B cell (primary cell): ENCODE data around the gene RGL1. TPM values are rescaled to one million over a fixed set of nuclear protein-coding genes. Genes with fewer than 3 reads are reported as not detected.

Experiments used
- ATAC-seq: fragments of 200-7000 bp; cut with Tn5 transposase; one replicate; pipeline ENCODE4 v1.10.0; 2021; ENCODE audit warnings: low read depth, mild to moderate bottlenecking, moderate number of reproducible peaks, moderate library complexity
- CTCF ChIA-PET: fragments of 350-600 bp; sonication (Branson Sonifier 250); formaldehyde crosslinking; loops from one replicate; lab custom pipeline; 2021; ENCODE audit warnings: antibody characterized with exemption, inconsistent platforms; lab: Charles Lee
- POLR2A ChIA-PET: fragments of 350-600 bp; sonication (Branson Sonifier 250); formaldehyde crosslinking; loops from one replicate; lab custom pipeline; 2021; ENCODE audit warnings: antibody characterized with exemption; lab: Charles Lee
- DNase-seq: peaks from one replicate; pipeline ENCODE4 v3.0.0; 2013
- H2AFZ ChIP-seq: 2 replicates; pipeline ENCODE4 v1.6.1; 2012; ENCODE audit warnings: mild to moderate bottlenecking, low read depth, low read length; ENCODE audit not compliant: insufficient read depth, poor library complexity, severe bottlenecking
- H3K27ac ChIP-seq, 2 donors: 1 replicate in 1 of 2; 2 replicates in 1 of 2; pipeline ENCODE4 v1.5.1; 2012 to 2013; ENCODE audit warnings: low read length in 2 of 2, mild to moderate bottlenecking in 2 of 2, moderate library complexity in 1 of 2
- H3K27me3 ChIP-seq, 4 experiments: fragments of 200-600 bp in 1 of 4; sonication (generic) in 1 of 4; replicated peaks in 1 of 4; 1 replicate in 2 of 4; 2 replicates in 2 of 4; pipeline versions ENCODE4 v1.6.1 to v1.7.0; 2013 to 2016; ENCODE audit warnings: low read length in 3 of 4, mild to moderate bottlenecking in 2 of 4, mixed read lengths in 1 of 4, moderate library complexity in 1 of 4; ENCODE audit not compliant: insufficient read depth in 4 of 4, control insufficient read depth in 3 of 4; ENCODE audit errors: control extremely low read depth in 1 of 4
- H3K36me3 ChIP-seq, 2 experiments: replicated peaks in 1 of 2; 1 replicate in 1 of 2; 2 replicates in 1 of 2; pipeline versions ENCODE4 v1.6.1 to v1.7.1; 2013; ENCODE audit warnings: low read length in 1 of 2; ENCODE audit not compliant: insufficient read depth in 2 of 2, control insufficient read depth in 1 of 2; ENCODE audit errors: control extremely low read depth in 1 of 2, extremely low read depth in 1 of 2
- H3K4me1 ChIP-seq, 2 donors: fragments of 200-600 bp in 1 of 2; sonication (generic) in 1 of 2; 1 replicate in 1 of 2; 2 replicates in 1 of 2; pipeline versions ENCODE4 v1.5.1 to v1.6.1; 2013 to 2017; ENCODE audit warnings: low read length in 2 of 2; ENCODE audit not compliant: control insufficient read depth in 2 of 2, insufficient read depth in 2 of 2
- H3K4me2 ChIP-seq: replicated peaks from 2 replicates; pipeline ENCODE3; 2012; ENCODE audit warnings: mild to moderate bottlenecking, low read depth, low read length; ENCODE audit not compliant: poor library complexity, severe bottlenecking
- H3K4me3 ChIP-seq, 5 experiments: fragments of 200-600 bp in 1 of 5; sonication (generic) in 1 of 5; 1 replicate in 3 of 5; 2 replicates in 2 of 5; pipeline versions ENCODE4 v1.5.1 to v1.7.0; 2011 to 2016; ENCODE audit warnings: low read length in 4 of 5, mild to moderate bottlenecking in 4 of 5, low read depth in 2 of 5, control low read depth in 1 of 5, moderate library complexity in 1 of 5; ENCODE audit not compliant: insufficient read depth in 1 of 5; ENCODE audit errors: control extremely low read depth in 1 of 5, extremely low read depth in 1 of 5
- H3K79me2 ChIP-seq: fragments of 200-600 bp; sonication (generic); one replicate; pipeline ENCODE4 v1.6.0; 2016; ENCODE audit warnings: low read length; ENCODE audit not compliant: control insufficient read depth, insufficient read depth
- H3K9ac ChIP-seq: fragments of 200-600 bp; sonication (generic); 2 replicates; pipeline ENCODE4 v1.6.1; 2017; ENCODE audit warnings: mild to moderate bottlenecking, low read length, moderate library complexity
- H3K9me3 ChIP-seq, 3 donors: one replicate each; pipeline versions ENCODE4 v1.6.1 to v1.7.1; 2013; ENCODE audit warnings: low read length in 2 of 3; ENCODE audit not compliant: control insufficient read depth in 2 of 3, insufficient read depth in 1 of 3; ENCODE audit errors: control extremely low read depth in 1 of 3
- H4K20me1 ChIP-seq: 2 replicates; pipeline ENCODE4 v1.6.0; 2012; ENCODE audit warnings: mild to moderate bottlenecking, low read length; ENCODE audit not compliant: insufficient read depth, control insufficient read depth, poor library complexity, severe bottlenecking
- H3K27ac Mint-ChIP-seq: one replicate; pipeline ENCODE4 v1.8.0; 2021; ENCODE audit warnings: mixed read lengths
- H3K27me3 Mint-ChIP-seq: one replicate; pipeline ENCODE4 v1.8.0; 2021; ENCODE audit warnings: mixed read lengths
- H3K4me1 Mint-ChIP-seq: one replicate; pipeline ENCODE4 v1.8.0; 2021; ENCODE audit warnings: mixed read lengths
- H3K4me3 Mint-ChIP-seq: one replicate; pipeline ENCODE4 v1.8.0; 2021; ENCODE audit warnings: mixed read lengths
- H3K9me3 Mint-ChIP-seq: one replicate; pipeline ENCODE4 v1.8.0; 2022; ENCODE audit warnings: mixed read lengths; ENCODE audit not compliant: insufficient read depth
- CTCF ChIP-seq: fragments of 200-600 bp; IDR thresholded peaks from one replicate; pipeline ENCODE4 v1.8.0; 2022; ENCODE audit warnings: antibody characterized with exemption, mild to moderate bottlenecking
- EZH2 ChIP-seq: IDR thresholded peaks from 2 replicates; pipeline ENCODE4 v1.6.1; 2012; ENCODE audit warnings: borderline replicate concordance, low read depth, mild to moderate bottlenecking, moderate library complexity, low read length; ENCODE audit not compliant: insufficient read depth, poor library complexity, severe bottlenecking
- WGBS: methylation state at CpG from one replicate; pipeline ENCODE4 v1.1.5; 2013; ENCODE audit warnings: missing lambda C conversion rate; ENCODE audit not compliant: insufficient coverage; 5-methylcytosine and 5-hydroxymethylcytosine counted together
- intact Hi-C: fragments of 100-400 bp; cut with micrococcal nuclease; formaldehyde crosslinking; loops from one replicate; pipeline ENCODE4 v1.10.0; 2022
- polyA plus RNA-seq: library from polyadenylated mRNA; depleted of rRNA; stranded (reverse); fragments of >200 nt; gene quantifications from 2 replicates; pipeline ENCODE4 v1.2.3, GENCODE V29; 2012
- total RNA-seq, 2 donors: library from RNA; stranded (reverse); fragments of 120-200 nt in 1 of 2; gene quantifications; 1 replicate in 1 of 2; 2 replicates in 1 of 2; pipeline versions ENCODE4 v1.2.3 to v1.2.4, GENCODE V29; 2013 to 2022

RGL1 gene
- total and polyA plus RNA-seq, 2 donors (not counting 1 experiment from before 2014, with no cell fraction given): 0.09 to 1.1 TPM

GRCh38 chr1:183806675-183807074, 1.8 kb downstream of the RGL1 start:
- Mint-ChIP-seq H3K27ac (no peak overlapping the region), H3K27me3 (peaks cover 44% of the 10 kb centered on the region), H3K4me3 (no peak overlapping the region), H3K9me3 (peaks cover 3% of the 10 kb centered on the region), H3K4me1 (peaks cover 6% of the 10 kb centered on the region)
- ChIA-PET CTCF (no interaction called here), POLR2A (no interaction called here)
- no peak for TF ChIP-seq CTCF
- TF ChIP-seq EZH2: no peak
- intact Hi-C loops: no loop called here
- Histone ChIP-seq H3K9me3 (peaks cover under 1 to 8% (median 2%) of the 10 kb centered on the region in 3 donors), H3K36me3 (no peaks in the 10 kb centered on the region), H3K4me1 (peaks cover 6 to 10% of the 10 kb centered on the region in 2 donors), H3K4me3 (no peak overlapping the region), H3K27me3 (peaks cover 0 to 24% (median 5%) of the 10 kb centered on the region in 4 experiments), H3K9ac (no peak overlapping the region), H4K20me1 (no peaks in the 10 kb centered on the region), H3K4me2 (no peak overlapping the region), H3K79me2 (no peaks in the 10 kb centered on the region), H2AFZ (no peak overlapping the region), H3K27ac (no peak overlapping the region)
- no CpG with 5 or more reads among the region's 1 CpG for WGBS
- DNase-seq (no peak), ATAC-seq (no peak)

- Histone ChIP-seq H3K79me2 (no peaks in the 10 kb centered on the region), H3K4me3 (no peak overlapping the region)
- intact Hi-C loops: no loop called here
These were observed 2.7 kb downstream of the RGL1 start for GRCh38 chr1:183807549-183808168.

More at GRCh38 chr1:183807549-183808168, 2.7 kb downstream of the RGL1 start:
- Histone ChIP-seq H3K36me3 (no peaks in the 10 kb centered on the region), H3K4me1 (peaks cover 6 to 10% of the 10 kb centered on the region in 2 donors), H2AFZ (no peak overlapping the region), H3K9me3 (peaks cover 0 to 1% (median 0%) of the 10 kb centered on the region in 3 donors), H4K20me1 (no peaks in the 10 kb centered on the region), H3K9ac (no peak overlapping the region), H3K27ac (no peak overlapping the region), H3K27me3 (peaks cover 0 to 24% (median 5%) of the 10 kb centered on the region in 4 experiments), H3K4me2 (no peak overlapping the region)
- ChIA-PET POLR2A (no interaction called here), CTCF (no interaction called here)
- WGBS: 71% methylated on average over 1 of the region's 2 CpGs
- Mint-ChIP-seq H3K9me3 (no peaks in the 10 kb centered on the region), H3K4me3 (no peak overlapping the region), H3K27me3 (peaks cover 45% of the 10 kb centered on the region), H3K27ac (no peak overlapping the region), H3K4me1 (peaks cover 6% of the 10 kb centered on the region)
- ATAC-seq (no peak), DNase-seq (no peak)
- TF ChIP-seq CTCF: no peak
